H9 (cell line): ENCODE data around the gene MEGF8. TPM values are rescaled to one million over a fixed set of nuclear protein-coding genes. Genes with fewer than 3 reads are reported as not detected.
A peak's percentile ranks its signal among the peaks of the same experiment; 100 is the strongest.

ENCODE experiments used
- DNase-seq: peaks from one replicate; pipeline ENCODE4 v3.0.0-alpha.2; 2017
- H2AFZ ChIP-seq: one replicate; pipeline ENCODE4 v1.6.1; 2013; ENCODE audit warnings: mild to moderate bottlenecking, low read length, control low read depth, moderate library complexity
- H2AK5ac ChIP-seq: 2 replicates; pipeline ENCODE4 v1.6.1; 2013; ENCODE audit warnings: low read length, control low read depth, mixed read lengths; ENCODE audit not compliant: insufficient read length
- H2BK120ac ChIP-seq: one replicate; pipeline ENCODE4 v1.6.1; 2013; ENCODE audit warnings: low read depth, mild to moderate bottlenecking, low read length, control low read depth, inconsistent platforms; ENCODE audit not compliant: poor library complexity, severe bottlenecking
- H2BK12ac ChIP-seq: 2 replicates; pipeline ENCODE4 v1.6.1; 2013; ENCODE audit warnings: low read length, control low read depth, mixed read lengths, low read depth; ENCODE audit not compliant: insufficient read length
- H2BK15ac ChIP-seq: 2 replicates; pipeline ENCODE4 v1.6.1; 2013; ENCODE audit warnings: low read depth, low read length, control low read depth
- H2BK20ac ChIP-seq: one replicate; pipeline ENCODE4 v1.6.1; 2013; ENCODE audit warnings: low read depth, mild to moderate bottlenecking, low read length, control low read depth, inconsistent platforms; ENCODE audit not compliant: poor library complexity, severe bottlenecking
- H2BK5ac ChIP-seq: 2 replicates; pipeline ENCODE4 v1.6.1; 2013; ENCODE audit warnings: low read length, control low read depth, mixed read lengths; ENCODE audit not compliant: insufficient read length
- H3K14ac ChIP-seq: 2 replicates; pipeline ENCODE4 v1.6.1; 2013; ENCODE audit warnings: low read length, control low read depth; ENCODE audit not compliant: insufficient read depth
- H3K18ac ChIP-seq: 2 replicates; pipeline ENCODE4 v1.6.1; 2013; ENCODE audit warnings: low read depth, mild to moderate bottlenecking, mixed read lengths, low read length, control low read depth; ENCODE audit not compliant: insufficient read length
- H3K23ac ChIP-seq: 2 replicates; pipeline ENCODE4 v1.6.1; 2013; ENCODE audit warnings: low read length, control low read depth, mixed read lengths, low read depth; ENCODE audit not compliant: insufficient read length
- H3K23me2 ChIP-seq: 2 replicates; pipeline ENCODE4 v1.6.1; 2013; ENCODE audit warnings: low read depth, mild to moderate bottlenecking, mixed read lengths, low read length, control low read depth; ENCODE audit not compliant: insufficient read length, poor library complexity, severe bottlenecking
- H3K27ac ChIP-seq: 2 replicates; pipeline ENCODE4 v1.5.1; 2013; ENCODE audit warnings: low read length, control low read depth, mixed read lengths, low read depth; ENCODE audit not compliant: insufficient read length
- H3K27me3 ChIP-seq: 2 replicates; pipeline ENCODE4 v1.6.1; 2013; ENCODE audit warnings: low read length, control low read depth, inconsistent platforms; ENCODE audit not compliant: insufficient read depth
- H3K4ac ChIP-seq: 2 replicates; pipeline ENCODE4 v1.6.1; 2013; ENCODE audit warnings: low read depth, mild to moderate bottlenecking, control low read depth, inconsistent platforms, low read length, moderate library complexity
- H3K4me1 ChIP-seq: 2 replicates; pipeline ENCODE4 v1.6.1; 2013; ENCODE audit warnings: low read length, control low read depth, inconsistent platforms; ENCODE audit not compliant: insufficient read depth
- H3K4me2 ChIP-seq: 2 replicates; pipeline ENCODE4 v1.6.1; 2013; ENCODE audit warnings: low read length, control low read depth, mixed read lengths; ENCODE audit not compliant: insufficient read length, insufficient read depth
- H3K56ac ChIP-seq: 2 replicates; pipeline ENCODE4 v1.6.1; 2013; ENCODE audit warnings: low read depth, mild to moderate bottlenecking, mixed read lengths, low read length, control low read depth; ENCODE audit not compliant: insufficient read length
- H3K79me1 ChIP-seq: 2 replicates; pipeline ENCODE4 v1.6.1; 2013; ENCODE audit warnings: low read depth, mild to moderate bottlenecking, moderate library complexity, low read length, control low read depth, inconsistent platforms; ENCODE audit not compliant: insufficient read depth, poor library complexity, severe bottlenecking
- H3K79me2 ChIP-seq: 2 replicates; pipeline ENCODE4 v1.6.1; 2013; ENCODE audit warnings: low read length, control low read depth, inconsistent platforms; ENCODE audit not compliant: insufficient read depth
- H3K9ac ChIP-seq: 2 replicates; pipeline ENCODE4 v1.6.1; 2013; ENCODE audit warnings: low read length, control low read depth, mixed read lengths; ENCODE audit not compliant: insufficient read length; ENCODE audit errors: extremely low read depth
- H3K9me3 ChIP-seq: one replicate; pipeline ENCODE4 v1.6.1; 2013; ENCODE audit warnings: low read depth, low read length, inconsistent platforms; ENCODE audit not compliant: control insufficient read depth
- H3T11ph ChIP-seq: one replicate; pipeline ENCODE4 v1.6.1; 2013; ENCODE audit warnings: mild to moderate bottlenecking, low read length, control low read depth, inconsistent platforms
- H4K20me1 ChIP-seq: one replicate; pipeline ENCODE4 v1.6.1; 2013; ENCODE audit not compliant: control insufficient read depth, insufficient read length, insufficient read depth
- H4K5ac ChIP-seq: 2 replicates; pipeline ENCODE4 v1.6.1; 2013; ENCODE audit warnings: low read depth, mild to moderate bottlenecking, mixed read lengths, low read length, control low read depth; ENCODE audit not compliant: insufficient read length
- H4K8ac ChIP-seq: replicated peaks from 2 replicates; pipeline ENCODE4 v1.6.1; 2013; ENCODE audit warnings: low read length, control low read depth, mixed read lengths, low read depth; ENCODE audit not compliant: insufficient read length
- H4K91ac ChIP-seq: 2 replicates; pipeline ENCODE4 v1.6.1; 2013; ENCODE audit warnings: low read depth, mild to moderate bottlenecking, moderate library complexity, mixed read lengths, low read length, control low read depth; ENCODE audit not compliant: insufficient read length
- H3K27ac Mint-ChIP-seq, 3 experiments: 2 replicates in 2 of 3; 3 replicates in 1 of 3; pipeline ENCODE4 v1.8.0; 2020 to 2021; ENCODE audit warnings: mixed read lengths in 3 of 3, mild to moderate bottlenecking in 1 of 3, moderate library complexity in 1 of 3
- H3K27me3 Mint-ChIP-seq: 2 replicates; pipeline ENCODE4 v1.8.0; 2021; ENCODE audit warnings: low read depth, mild to moderate bottlenecking, moderate library complexity, mixed read lengths
- H3K36me3 Mint-ChIP-seq, 3 experiments: 2 replicates in 2 of 3; 3 replicates in 1 of 3; pipeline ENCODE4 v1.8.0; 2020 to 2021; ENCODE audit warnings: low read depth in 3 of 3, mixed read lengths in 3 of 3; ENCODE audit not compliant: insufficient read depth in 1 of 3
- H3K4me1 Mint-ChIP-seq, 2 experiments: 2 replicates each; pipeline ENCODE4 v1.8.0; 2020; ENCODE audit warnings: mixed read lengths in 2 of 2
- H3K4me3 Mint-ChIP-seq, 2 experiments: 2 replicates in 1 of 2; 3 replicates in 1 of 2; pipeline ENCODE4 v1.8.0; 2020 to 2021; ENCODE audit warnings: mild to moderate bottlenecking in 2 of 2, mixed read lengths in 2 of 2, moderate library complexity in 1 of 2
- H3K9me3 Mint-ChIP-seq, 2 experiments: 2 replicates in 1 of 2; 3 replicates in 1 of 2; pipeline ENCODE4 v1.8.0; 2020; ENCODE audit warnings: mild to moderate bottlenecking in 2 of 2, mixed read lengths in 2 of 2, moderate library complexity in 1 of 2
- WGBS: extraction: QIAGEN DNeasy Blood & Tissue Kit; methylation state at CpG from one replicate; pipeline ENCODE4 v1.1.7; 2013; ENCODE audit warnings: missing lambda C conversion rate, low lambda C conversion rate, mixed read lengths; ENCODE audit not compliant: insufficient read length; ENCODE audit errors: extremely low coverage; 5-methylcytosine and 5-hydroxymethylcytosine counted together
- total RNA-seq: library from RNA; stranded (reverse); gene quantifications from 2 replicates; pipeline ENCODE4 v1.2.1, GENCODE V29; 2021
- TF ChIP-seq, protein P1 (sequence below): fragments of 200-600 bp; sonication (generic); conservative IDR thresholded peaks from 3 replicates; pipeline ENCODE4 v1.8.0; 2021; ENCODE audit warnings: antibody characterized with exemption, mild to moderate bottlenecking

Gene MEGF8
- total RNA-seq, 1 experiment from 2014 or later, result 28.4 TPM

GRCh38 chr19:42303101-42303464 lies 22.4 kb upstream of the MEGF8 start:
- Histone ChIP-seq H3K79me2 (no peaks in the 10 kb centered on the region; the same call in 1 of the 2 replicates), H4K5ac (no peak overlapping the region), H3K56ac (no peak overlapping the region), H3K27ac (no peak overlapping the region), H3K18ac (peak overlapping the region; percentile 39), H3K14ac (peak overlapping the region; percentile 74), H2BK20ac (peak overlapping the region; percentile 50), H2BK120ac (no peak overlapping the region), H3K23me2 (peaks cover 4% of the 10 kb centered on the region), H2BK12ac (no peak overlapping the region), H3K4me2 (peak overlapping the region; percentile 52), H3K9ac (no peak overlapping the region), H3K23ac (no peak overlapping the region), H2AK5ac (no peak overlapping the region), H3K4ac (no peak overlapping the region), H2BK15ac (no peak overlapping the region), H2AFZ (no peak overlapping the region), H3K9me3 (no peaks in the 10 kb centered on the region), H3T11ph (no peak overlapping the region), H4K20me1 (no peaks in the 10 kb centered on the region), H3K79me1 (peaks cover 3% of the 10 kb centered on the region), H4K8ac (no peak overlapping the region), H2BK5ac (no peak overlapping the region), H3K4me1 (peaks cover 11% of the 10 kb centered on the region; the same call in 1 of the 2 replicates), H4K91ac (no peak overlapping the region), H3K27me3 (no peaks in the 10 kb centered on the region)
- no CpG with 5 or more reads among the region's 11 CpGs for WGBS
- Mint-ChIP-seq H3K4me3 (peak overlapping the region; percentile 87 to 93), H3K27me3 (peaks cover 15% of the 10 kb centered on the region), H3K4me1 (peaks cover 22 to 24% of the 10 kb centered on the region in 2 experiments), H3K36me3 (peaks cover 5 to 13% (median 8%) of the 10 kb centered on the region in 3 experiments; a peak in 6 of 7 replicates), H3K9me3 (no peaks in the 10 kb centered on the region), H3K27ac (peak overlapping the region; percentile 81 to 87 (median 85); a peak in 3 of 7 replicates)
- no peak for DNase-seq
- TF ChIP-seq, protein P1, sequence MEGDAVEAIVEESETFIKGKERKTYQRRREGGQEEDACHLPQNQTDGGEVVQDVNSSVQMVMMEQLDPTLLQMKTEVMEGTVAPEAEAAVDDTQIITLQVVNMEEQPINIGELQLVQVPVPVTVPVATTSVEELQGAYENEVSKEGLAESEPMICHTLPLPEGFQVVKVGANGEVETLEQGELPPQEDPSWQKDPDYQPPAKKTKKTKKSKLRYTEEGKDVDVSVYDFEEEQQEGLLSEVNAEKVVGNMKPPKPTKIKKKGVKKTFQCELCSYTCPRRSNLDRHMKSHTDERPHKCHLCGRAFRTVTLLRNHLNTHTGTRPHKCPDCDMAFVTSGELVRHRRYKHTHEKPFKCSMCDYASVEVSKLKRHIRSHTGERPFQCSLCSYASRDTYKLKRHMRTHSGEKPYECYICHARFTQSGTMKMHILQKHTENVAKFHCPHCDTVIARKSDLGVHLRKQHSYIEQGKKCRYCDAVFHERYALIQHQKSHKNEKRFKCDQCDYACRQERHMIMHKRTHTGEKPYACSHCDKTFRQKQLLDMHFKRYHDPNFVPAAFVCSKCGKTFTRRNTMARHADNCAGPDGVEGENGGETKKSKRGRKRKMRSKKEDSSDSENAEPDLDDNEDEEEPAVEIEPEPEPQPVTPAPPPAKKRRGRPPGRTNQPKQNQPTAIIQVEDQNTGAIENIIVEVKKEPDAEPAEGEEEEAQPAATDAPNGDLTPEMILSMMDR, result no peak
